Measurements from ENCODE around the gene PDCD10.

PDCD10 gene

GRCh38 chr3:167700926-167701325 lies 33.8 kb downstream of the PDCD10 start:
- ATAC-seq (replicated peaks; ENCODE audit: extremely low read depth, poor library complexity, severe bottlenecking): no peak
- Mint-ChIP-seq H3K4me3 (no peak overlapping the region), H3K27ac (ENCODE audit: low read depth) (no peak overlapping the region), H3K36me3 (ENCODE audit: insufficient read depth) (peaks cover 26% of the 10 kb centered on the region), H3K4me1 (peaks cover 26% of the 10 kb centered on the region), H3K27me3 (no peaks in the 10 kb centered on the region), H3K9me3 (no peaks in the 10 kb centered on the region)
- DNase-seq (ENCODE audit: low spot score in 2 of 2): no peak

GRCh38 chr3:167700046-167700445 lies 34.6 kb downstream of the PDCD10 start:
- H3K27ac Mint-ChIP-seq (ENCODE audit: low read depth): no peak overlapping the region
- H3K9me3 Mint-ChIP-seq: no peaks in the 10 kb centered on the region
- no peaks in the 10 kb centered on the region for H3K27me3 Mint-ChIP-seq
- ATAC-seq (replicated peaks; ENCODE audit: extremely low read depth, poor library complexity, severe bottlenecking) (no peak), DNase-seq (ENCODE audit: low spot score in 2 of 2) (no peak)
- peaks cover 22% of the 10 kb centered on the region for H3K4me1 Mint-ChIP-seq
- H3K4me3 Mint-ChIP-seq: no peak overlapping the region
- peaks cover 33% of the 10 kb centered on the region for H3K36me3 Mint-ChIP-seq (ENCODE audit: insufficient read depth)

- peaks cover 36% of the 10 kb centered on the region for H3K36me3 Mint-ChIP-seq (ENCODE audit: insufficient read depth)
- H3K27me3 Mint-ChIP-seq: no peaks in the 10 kb centered on the region
- no peak overlapping the region for H3K4me3 Mint-ChIP-seq
- H3K9me3 Mint-ChIP-seq: no peaks in the 10 kb centered on the region
- peaks cover 25% of the 10 kb centered on the region for H3K4me1 Mint-ChIP-seq
- H3K27ac Mint-ChIP-seq (ENCODE audit: low read depth): peak overlapping the region; percentile 57
- no peak for DNase-seq (ENCODE audit: low spot score in 2 of 2)
- ATAC-seq (replicated peaks; ENCODE audit: extremely low read depth, poor library complexity, severe bottlenecking): no peak
These were observed 40.6 kb downstream of the PDCD10 start for GRCh38 chr3:167694121-167694520.

GRCh38 chr3:167691366-167691765 lies 43.3 kb downstream of the PDCD10 start:
- Mint-ChIP-seq H3K27ac (ENCODE audit: low read depth) (peak overlapping the region; percentile 62), H3K4me3 (no peak overlapping the region), H3K4me1 (peaks cover 19% of the 10 kb centered on the region), H3K9me3 (no peaks in the 10 kb centered on the region), H3K27me3 (no peaks in the 10 kb centered on the region), H3K36me3 (ENCODE audit: insufficient read depth) (peaks cover 33% of the 10 kb centered on the region)
- ATAC-seq (replicated peaks; ENCODE audit: extremely low read depth, poor library complexity, severe bottlenecking) (peak; percentile 94), DNase-seq (ENCODE audit: low spot score in 2 of 2) (peak in 1 of 2 donors; percentile 28)

- H3K4me1 Mint-ChIP-seq: no peaks in the 10 kb centered on the region
- H3K27ac Mint-ChIP-seq (ENCODE audit: low read depth): peak overlapping the region; percentile 8
- no peaks in the 10 kb centered on the region for H3K9me3 Mint-ChIP-seq
- H3K36me3 Mint-ChIP-seq (ENCODE audit: insufficient read depth): peaks cover 23% of the 10 kb centered on the region
- H3K27me3 Mint-ChIP-seq: no peaks in the 10 kb centered on the region
- peak in 1 of 2 donors; percentile 46 for DNase-seq (ENCODE audit: low spot score in 2 of 2)
- ATAC-seq (replicated peaks; ENCODE audit: extremely low read depth, poor library complexity, severe bottlenecking): peak; percentile 67
- H3K4me3 Mint-ChIP-seq: no peak overlapping the region
These were observed 50.2 kb downstream of the PDCD10 start for GRCh38 chr3:167684388-167684993.

- peaks cover 29% of the 10 kb centered on the region for H3K36me3 Mint-ChIP-seq (ENCODE audit: insufficient read depth)
- no peaks in the 10 kb centered on the region for H3K27me3 Mint-ChIP-seq
- DNase-seq (ENCODE audit: low spot score in 2 of 2): no peak
- ATAC-seq (replicated peaks; ENCODE audit: extremely low read depth, poor library complexity, severe bottlenecking): no peak
- H3K9me3 Mint-ChIP-seq: no peaks in the 10 kb centered on the region
- H3K27ac Mint-ChIP-seq (ENCODE audit: low read depth): peak overlapping the region; percentile 54
- no peaks in the 10 kb centered on the region for H3K4me1 Mint-ChIP-seq
- no peak overlapping the region for H3K4me3 Mint-ChIP-seq
These were observed 55.2 kb downstream of the PDCD10 start for GRCh38 chr3:167679526-167679925.

- no peaks in the 10 kb centered on the region for H3K9me3 Mint-ChIP-seq
These were observed 58.8 kb downstream of the PDCD10 start for GRCh38 chr3:167675848-167676247.

GRCh38 chr3:167673221-167673620 lies 61.5 kb downstream of the PDCD10 start:
- H3K4me3 Mint-ChIP-seq: no peak overlapping the region
- DNase-seq (ENCODE audit: low spot score in 2 of 2) (no peak), ATAC-seq (replicated peaks; ENCODE audit: extremely low read depth, poor library complexity, severe bottlenecking) (no peak)
- no peak overlapping the region for H3K27ac Mint-ChIP-seq (ENCODE audit: low read depth)
- no peaks in the 10 kb centered on the region for H3K4me1 Mint-ChIP-seq
- no peaks in the 10 kb centered on the region for H3K9me3 Mint-ChIP-seq
- no peaks in the 10 kb centered on the region for H3K27me3 Mint-ChIP-seq
- H3K36me3 Mint-ChIP-seq (ENCODE audit: insufficient read depth): peaks cover 9% of the 10 kb centered on the region

More at GRCh38 chr3:167675848-167676247, 58.8 kb downstream of the PDCD10 start:
- ATAC-seq (replicated peaks; ENCODE audit: extremely low read depth, poor library complexity, severe bottlenecking) (no peak), DNase-seq (ENCODE audit: low spot score in 2 of 2) (no peak)
- Mint-ChIP-seq H3K4me3 (no peak overlapping the region), H3K27ac (ENCODE audit: low read depth) (no peak overlapping the region), H3K27me3 (no peaks in the 10 kb centered on the region), H3K36me3 (ENCODE audit: insufficient read depth) (peaks cover 16% of the 10 kb centered on the region), H3K4me1 (no peaks in the 10 kb centered on the region)

- Mint-ChIP-seq H3K9me3 (no peaks in the 10 kb centered on the region), H3K27me3 (no peaks in the 10 kb centered on the region), H3K4me1 (no peaks in the 10 kb centered on the region), H3K4me3 (no peak overlapping the region), H3K36me3 (ENCODE audit: insufficient read depth) (peaks cover 8% of the 10 kb centered on the region), H3K27ac (ENCODE audit: low read depth) (no peak overlapping the region)
- DNase-seq (ENCODE audit: low spot score in 2 of 2): no peak
- ATAC-seq (replicated peaks; ENCODE audit: extremely low read depth, poor library complexity, severe bottlenecking): no peak
These were observed 62.7 kb downstream of the PDCD10 start for GRCh38 chr3:167671878-167672427.

GRCh38 chr3:167669699-167670098 lies 65.0 kb downstream of the PDCD10 start:
- no peaks in the 10 kb centered on the region for H3K36me3 Mint-ChIP-seq (ENCODE audit: insufficient read depth)
- H3K4me1 Mint-ChIP-seq: no peaks in the 10 kb centered on the region
- DNase-seq (ENCODE audit: low spot score in 2 of 2) (no peak), ATAC-seq (replicated peaks; ENCODE audit: extremely low read depth, poor library complexity, severe bottlenecking) (no peak)
- no peaks in the 10 kb centered on the region for H3K9me3 Mint-ChIP-seq
- H3K27me3 Mint-ChIP-seq: no peaks in the 10 kb centered on the region
- H3K27ac Mint-ChIP-seq (ENCODE audit: low read depth): no peak overlapping the region
- H3K4me3 Mint-ChIP-seq: no peak overlapping the region

GRCh38 chr3:167668651-167669050 lies 66.0 kb downstream of the PDCD10 start:
- H3K4me3 Mint-ChIP-seq: no peak overlapping the region
- H3K27ac Mint-ChIP-seq (ENCODE audit: low read depth): no peak overlapping the region
- H3K9me3 Mint-ChIP-seq: no peaks in the 10 kb centered on the region
- ATAC-seq (replicated peaks; ENCODE audit: extremely low read depth, poor library complexity, severe bottlenecking) (no peak), DNase-seq (ENCODE audit: low spot score in 2 of 2) (no peak)
- H3K27me3 Mint-ChIP-seq: no peaks in the 10 kb centered on the region
- no peaks in the 10 kb centered on the region for H3K4me1 Mint-ChIP-seq
- H3K36me3 Mint-ChIP-seq (ENCODE audit: insufficient read depth): no peaks in the 10 kb centered on the region

- H3K4me3 Mint-ChIP-seq: no peak overlapping the region
- H3K27me3 Mint-ChIP-seq: no peaks in the 10 kb centered on the region
- no peak overlapping the region for H3K27ac Mint-ChIP-seq (ENCODE audit: low read depth)
- ATAC-seq (replicated peaks; ENCODE audit: extremely low read depth, poor library complexity, severe bottlenecking) (no peak), DNase-seq (ENCODE audit: low spot score in 2 of 2) (no peak)
- H3K9me3 Mint-ChIP-seq: no peaks in the 10 kb centered on the region
- H3K4me1 Mint-ChIP-seq: no peaks in the 10 kb centered on the region
- H3K36me3 Mint-ChIP-seq (ENCODE audit: insufficient read depth): no peaks in the 10 kb centered on the region
These were observed 68.1 kb downstream of the PDCD10 start for GRCh38 chr3:167666563-167666962.

GRCh38 chr3:167662919-167663400 lies 71.7 kb downstream of the PDCD10 start:
- no peaks in the 10 kb centered on the region for H3K4me1 Mint-ChIP-seq

More at GRCh38 chr3:167662919-167663400, 71.7 kb downstream of the PDCD10 start:
- ATAC-seq (replicated peaks; ENCODE audit: extremely low read depth, poor library complexity, severe bottlenecking) (no peak), DNase-seq (ENCODE audit: low spot score in 2 of 2) (no peak)
- H3K27me3 Mint-ChIP-seq: peaks cover 9% of the 10 kb centered on the region
- H3K36me3 Mint-ChIP-seq (ENCODE audit: insufficient read depth): no peaks in the 10 kb centered on the region
- no peaks in the 10 kb centered on the region for H3K9me3 Mint-ChIP-seq
- no peak overlapping the region for H3K4me3 Mint-ChIP-seq
- H3K27ac Mint-ChIP-seq (ENCODE audit: low read depth): no peak overlapping the region
